SKM-1 treated with dmso at 0.1 percent for 144 hours (cell line): ENCODE results near the gene CDH13.

Experiments used
- DNase-seq: peaks from one replicate; lab custom pipeline; 2025; ENCODE audit not compliant: unreplicated experiment; lab: John Stamatoyannopoulos, UW

The CDH13 gene

DNA sequence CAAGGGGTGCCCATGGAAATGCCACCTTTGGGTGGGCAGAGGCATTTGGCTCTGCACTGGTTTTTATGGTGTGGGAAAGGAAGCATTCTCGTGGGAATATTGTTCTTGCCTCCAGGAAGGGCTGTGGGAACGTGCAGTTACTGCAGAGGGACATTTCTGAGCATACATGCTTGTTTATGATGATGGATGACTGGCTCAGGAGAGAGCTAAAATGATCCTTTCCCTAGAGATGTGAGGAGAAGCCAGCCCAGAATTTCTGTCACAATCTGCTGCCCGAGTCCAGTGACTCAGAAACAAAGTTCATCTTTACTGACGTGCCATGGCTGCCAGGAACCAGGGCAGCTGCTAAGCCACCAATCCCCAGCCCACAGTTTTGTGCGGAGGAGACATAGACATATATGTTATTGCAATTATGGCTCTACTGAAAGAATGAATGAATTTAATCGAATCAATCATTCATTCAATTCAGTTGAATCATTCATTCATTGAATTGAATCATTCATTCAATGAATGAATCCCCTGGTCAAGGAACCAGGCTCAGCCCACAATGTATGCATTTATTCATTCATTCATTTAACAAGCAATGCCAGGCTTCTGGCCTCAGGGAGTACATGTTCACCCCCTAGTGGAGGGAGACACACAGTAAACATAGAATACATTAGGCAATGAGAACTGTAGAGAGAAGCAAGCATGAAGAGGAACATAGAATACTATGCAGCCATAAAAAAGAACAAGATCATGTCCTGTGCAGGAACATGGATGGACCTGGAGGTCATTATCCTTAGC is 766.6 kb downstream of the CDH13 start:
- DNase-seq, result no peak

DNA sequence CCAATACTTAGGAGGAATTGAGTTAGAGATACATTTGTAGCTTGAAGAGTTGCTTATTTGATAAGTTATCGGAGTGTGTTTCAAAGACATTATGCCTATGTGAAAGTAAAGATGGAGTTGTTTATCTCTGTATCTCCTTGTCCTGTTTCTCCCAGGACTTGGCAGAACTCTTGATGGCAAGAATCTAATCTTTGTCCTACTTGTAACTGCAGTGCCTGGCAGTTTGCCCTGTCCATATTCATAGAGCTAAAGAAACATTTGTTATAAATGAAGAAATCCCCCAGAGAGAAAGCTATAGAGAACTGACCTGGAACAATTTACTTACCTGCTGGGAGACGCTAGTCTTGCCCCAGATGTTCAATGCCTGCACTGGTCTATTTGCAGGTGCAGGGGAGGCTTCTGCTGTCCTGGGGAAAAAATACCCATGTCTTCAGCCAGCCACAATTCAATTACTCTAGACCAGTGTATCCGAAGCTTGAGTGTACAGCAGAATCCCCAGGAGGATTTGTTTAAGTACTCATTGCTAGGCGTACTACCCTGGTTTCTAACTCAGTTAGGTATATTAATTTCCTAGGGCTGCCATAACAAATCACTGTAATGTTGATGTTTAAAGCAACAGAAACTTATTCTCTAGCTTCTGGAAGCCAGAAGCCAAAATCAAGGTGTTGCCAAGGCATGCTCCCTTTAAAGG is 771.0 kb downstream of the CDH13 start:
- no peak for DNase-seq

DNA sequence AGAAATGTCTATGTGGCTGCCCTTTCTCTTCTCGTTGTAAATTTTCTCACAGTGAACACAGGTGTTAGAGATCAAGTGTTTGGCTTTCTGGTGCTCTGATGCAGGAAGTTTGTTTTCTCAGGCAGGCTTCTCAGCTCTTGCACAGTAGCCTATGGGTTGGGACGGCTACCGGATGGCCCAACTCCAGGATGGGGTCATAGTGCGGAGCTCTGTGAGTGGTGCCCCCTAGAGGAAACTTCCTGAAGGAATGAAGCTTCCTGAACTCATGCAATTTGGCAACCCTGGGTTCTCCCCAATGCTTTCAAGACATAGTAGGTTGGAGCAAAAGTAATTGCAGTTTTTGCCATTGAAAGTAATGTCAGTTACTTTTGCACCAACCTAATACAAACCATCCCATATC is 773.5 kb downstream of the CDH13 start:
- no peak for DNase-seq

DNA sequence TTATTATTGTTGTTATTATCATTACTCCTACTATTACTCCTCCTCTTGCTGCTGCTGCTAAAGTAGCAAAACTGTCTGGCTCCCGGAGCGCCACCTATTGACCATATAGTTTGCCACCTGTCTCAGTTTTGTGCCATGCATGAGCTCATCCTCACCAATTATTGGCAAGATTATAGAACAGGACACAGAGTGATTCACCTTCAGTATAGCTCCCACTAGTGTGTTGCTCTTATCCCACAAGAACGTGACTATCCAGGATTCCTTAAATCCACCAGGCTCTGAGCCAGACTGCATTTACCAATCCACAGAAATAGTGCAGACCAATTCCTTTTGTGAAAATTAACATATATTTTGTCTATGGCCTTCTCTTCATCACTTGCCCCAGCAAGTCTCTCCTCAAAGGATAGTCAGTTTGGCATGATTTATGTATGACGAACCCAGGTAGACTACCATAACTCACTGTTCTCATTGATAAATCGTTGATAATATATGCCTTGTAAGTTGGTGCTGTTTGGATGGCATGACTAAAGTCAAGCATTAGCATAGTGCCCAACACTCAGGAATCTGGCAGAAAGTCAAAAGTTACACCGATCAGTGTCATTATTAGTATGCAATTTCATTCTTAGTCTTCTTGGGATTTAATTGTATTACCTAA is 775.5 kb downstream of the CDH13 start:
- DNase-seq, result no peak

DNA sequence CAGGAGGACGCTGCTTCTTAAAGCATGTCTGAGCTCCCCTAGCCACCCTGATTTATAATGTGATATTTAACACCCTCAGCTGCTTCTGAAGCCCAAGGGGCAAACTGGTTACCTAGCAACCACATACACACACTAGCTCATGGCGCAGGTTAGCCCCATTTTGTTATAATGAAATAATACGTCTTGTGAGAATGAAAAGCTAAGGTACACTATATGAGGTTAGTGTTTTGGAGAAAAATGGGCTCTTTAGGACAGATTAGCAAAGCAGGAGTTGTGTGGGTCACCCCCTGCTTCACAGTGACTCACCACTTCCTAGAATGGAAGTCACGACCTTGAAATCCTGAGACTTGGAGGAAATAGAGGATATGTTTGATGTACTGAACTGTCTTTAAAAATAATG is 776.2 kb downstream of the CDH13 start:
- no peak for DNase-seq

DNA sequence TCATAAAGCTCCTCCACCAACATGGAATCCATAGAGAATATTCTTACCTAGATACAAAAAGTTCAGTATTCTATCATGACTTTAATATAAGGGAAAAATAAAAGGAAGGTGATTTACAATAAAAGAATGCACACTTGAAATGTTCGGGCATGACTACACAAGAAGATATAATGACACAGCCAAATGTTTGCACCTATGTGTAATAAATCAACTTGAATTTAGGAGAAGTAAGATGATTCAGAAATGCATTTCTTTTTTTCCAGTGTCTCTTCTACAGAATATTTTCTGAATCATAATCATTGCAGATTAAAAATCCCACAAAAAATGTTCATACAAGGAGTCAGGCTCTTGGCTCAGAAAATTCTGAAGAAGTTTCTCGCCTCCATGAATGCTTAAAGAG is 777.0 kb downstream of the CDH13 start:
- DNase-seq, result no peak

DNA sequence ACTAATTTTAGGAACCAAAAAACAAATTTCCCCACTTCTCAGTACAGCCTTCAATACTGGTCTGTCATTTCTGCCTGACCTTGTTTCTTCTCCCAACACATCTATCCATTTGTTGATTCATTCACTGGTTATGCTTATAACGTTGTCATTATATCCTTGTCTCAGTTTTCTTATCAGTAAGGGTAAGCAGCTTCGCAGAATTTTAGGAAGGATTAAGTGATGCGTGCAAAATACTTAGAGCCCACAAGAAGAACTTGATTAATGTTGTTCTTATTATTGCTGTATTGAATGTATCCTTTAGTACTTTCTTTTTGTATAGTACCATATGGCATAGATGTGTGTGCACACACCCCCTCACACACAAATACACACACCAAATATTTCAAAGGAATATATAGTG is 777.5 kb downstream of the CDH13 start:
- no peak for DNase-seq

DNA sequence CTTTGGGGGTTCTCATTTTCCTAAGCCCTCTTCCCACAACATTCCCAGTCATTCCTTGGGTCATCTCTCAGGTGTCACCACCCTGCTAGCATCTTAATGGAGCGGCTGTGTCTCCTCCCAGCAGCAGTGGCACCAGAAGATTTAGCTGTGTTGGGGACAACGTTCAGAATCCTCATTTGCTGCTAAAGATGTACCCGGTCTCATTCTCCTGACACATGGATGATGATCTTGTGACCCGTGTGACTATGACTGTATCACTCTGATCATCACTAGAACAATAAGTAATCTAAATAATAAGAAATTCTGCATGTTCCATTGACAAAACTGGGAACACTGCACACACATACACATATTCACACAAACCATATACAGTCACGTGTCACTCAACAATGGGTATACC is 781.2 kb downstream of the CDH13 start:
- DNase-seq, result no peak

DNA sequence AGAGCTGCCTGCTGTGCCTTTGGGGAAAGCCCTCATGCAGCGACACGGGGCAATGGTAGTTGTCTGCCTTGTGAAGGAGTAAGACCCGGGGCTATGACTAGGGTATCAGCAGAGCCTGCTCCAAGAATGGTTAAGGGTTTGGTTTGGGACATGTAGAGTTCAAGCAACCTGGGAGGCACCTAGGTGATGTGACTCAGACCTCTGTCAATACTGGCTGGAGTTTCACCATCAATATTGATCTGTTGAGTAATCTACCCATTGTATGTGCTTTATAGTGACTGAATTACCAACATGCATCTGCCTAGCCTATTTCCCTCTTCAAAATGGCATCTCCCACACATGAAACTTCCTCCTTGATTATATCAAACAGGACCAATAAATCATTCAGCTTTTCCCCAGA is 782.6 kb downstream of the CDH13 start:
- DNase-seq, result no peak

DNA sequence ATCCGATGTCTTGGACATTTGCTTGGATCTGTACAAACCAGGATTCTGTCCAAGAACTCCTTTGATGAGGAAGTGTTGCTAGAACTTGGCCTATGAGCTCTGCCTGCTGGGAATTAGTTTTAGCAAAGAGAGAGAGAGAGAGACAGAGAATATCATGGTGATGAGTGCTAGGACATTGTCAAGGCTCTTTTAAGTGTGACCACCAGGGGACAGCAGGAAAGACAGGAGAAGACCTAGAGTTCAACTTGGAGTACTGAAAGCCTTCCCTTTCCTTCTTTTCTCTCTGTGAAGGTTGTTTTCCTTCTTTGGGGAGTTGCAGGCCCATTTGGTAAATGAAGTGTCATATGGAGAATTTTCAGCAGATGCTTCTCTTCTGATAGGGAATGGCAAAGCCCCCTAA is 791.8 kb downstream of the CDH13 start:
- DNase-seq, result no peak

DNA sequence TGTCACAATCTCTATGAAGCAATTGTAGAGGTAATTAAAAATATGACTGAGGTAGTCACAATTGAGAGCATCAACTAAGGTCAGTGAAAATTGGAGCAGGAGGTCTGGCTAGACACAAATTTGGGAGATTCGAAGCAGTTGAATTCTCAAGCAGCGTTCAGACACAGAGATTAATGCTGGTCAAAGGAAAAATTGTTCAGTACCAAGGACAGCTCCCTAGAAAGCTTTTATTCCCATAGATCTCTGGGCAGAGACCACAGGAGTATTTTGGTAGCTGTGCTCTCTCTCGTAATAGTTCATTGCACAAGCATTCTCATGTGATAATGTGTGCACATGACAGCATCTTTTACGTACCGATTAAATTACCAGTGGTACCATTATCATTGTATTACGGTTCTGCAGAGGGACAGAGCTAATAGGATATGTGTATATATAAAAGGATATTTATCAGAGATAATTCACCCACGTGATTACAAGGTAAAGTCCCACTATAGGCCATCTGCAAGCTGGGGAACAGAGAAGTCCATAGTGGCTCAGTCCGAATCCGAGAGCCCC is 793.5 kb downstream of the CDH13 start:
- no peak for DNase-seq

DNA sequence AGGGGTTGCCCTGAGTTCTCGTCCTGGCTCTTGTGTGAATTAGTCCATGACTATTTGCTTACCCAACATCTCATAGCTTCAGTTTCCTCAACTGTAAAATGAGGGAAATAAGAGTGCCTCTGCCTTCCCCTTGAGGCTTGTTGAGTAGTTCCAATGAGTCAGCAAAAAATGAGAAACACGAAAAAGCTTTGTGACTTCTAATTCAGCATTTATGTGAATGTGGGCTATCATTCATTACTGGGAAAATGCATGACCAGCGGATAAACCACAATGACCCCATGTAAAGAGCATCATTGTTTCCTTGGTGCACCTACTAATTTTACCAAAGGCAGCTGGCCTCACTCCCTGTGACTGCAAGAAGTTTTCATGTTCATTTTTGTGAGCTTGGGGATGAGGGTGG is 806.4 kb downstream of the CDH13 start:
- DNase-seq, result no peak

DNA sequence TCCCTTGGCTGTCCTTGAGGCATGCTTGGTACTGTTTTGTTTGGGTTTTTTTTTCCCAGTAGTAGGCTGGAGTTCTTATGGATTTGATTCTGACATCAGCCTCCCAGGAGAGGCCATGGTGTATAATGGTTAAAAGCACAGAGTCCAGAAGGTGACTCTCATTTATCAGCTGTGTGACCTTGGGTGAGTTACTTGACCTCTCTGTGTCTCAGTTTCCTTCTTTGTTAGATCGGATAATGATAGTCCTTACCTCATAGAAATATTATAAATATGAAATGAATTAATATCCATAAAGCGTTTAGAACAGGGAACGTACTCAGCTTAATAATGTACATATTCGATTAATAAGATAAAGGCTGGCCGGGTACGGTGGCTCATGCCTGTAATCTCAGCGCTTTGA is 810.3 kb downstream of the CDH13 start:
- DNase-seq, result no peak

DNA sequence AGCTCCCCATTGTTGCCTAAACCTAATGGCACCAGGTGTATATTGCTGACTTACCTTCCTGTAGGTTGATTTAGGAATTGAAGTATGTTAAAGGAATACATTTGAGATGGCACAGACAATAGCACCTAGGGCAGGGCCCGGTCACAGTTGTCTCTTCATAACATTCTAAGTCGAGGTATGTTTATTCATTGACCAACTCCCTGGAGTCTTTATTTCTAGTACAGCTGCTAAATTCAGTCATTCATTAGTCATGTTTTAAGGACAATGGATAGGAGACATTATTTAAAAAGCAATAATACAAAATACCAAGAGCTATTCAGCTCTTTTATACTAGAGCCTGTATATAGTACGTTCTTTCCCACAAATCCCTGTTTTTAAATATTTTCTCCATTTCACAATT is 811.6 kb downstream of the CDH13 start:
- DNase-seq, result no peak

DNA sequence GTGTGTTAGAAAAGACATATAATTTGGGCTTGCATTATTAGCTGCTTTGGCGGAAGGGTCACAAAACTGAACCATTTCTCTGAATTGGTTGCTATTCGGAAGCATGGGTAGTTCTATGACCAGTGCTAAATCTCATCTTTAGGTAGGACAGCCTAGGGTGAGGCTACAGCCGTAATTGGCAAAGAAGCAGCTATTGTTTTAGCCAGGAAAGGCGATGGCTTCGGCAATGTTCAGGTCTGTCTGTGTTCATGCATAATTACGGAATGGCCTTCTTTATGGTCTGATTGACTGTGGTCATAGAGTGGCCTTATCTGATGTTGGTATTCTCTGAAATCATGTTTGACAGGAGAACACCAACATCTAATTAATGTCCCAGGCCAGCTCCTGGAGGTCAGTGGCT is 812.6 kb downstream of the CDH13 start:
- no peak for DNase-seq

DNA sequence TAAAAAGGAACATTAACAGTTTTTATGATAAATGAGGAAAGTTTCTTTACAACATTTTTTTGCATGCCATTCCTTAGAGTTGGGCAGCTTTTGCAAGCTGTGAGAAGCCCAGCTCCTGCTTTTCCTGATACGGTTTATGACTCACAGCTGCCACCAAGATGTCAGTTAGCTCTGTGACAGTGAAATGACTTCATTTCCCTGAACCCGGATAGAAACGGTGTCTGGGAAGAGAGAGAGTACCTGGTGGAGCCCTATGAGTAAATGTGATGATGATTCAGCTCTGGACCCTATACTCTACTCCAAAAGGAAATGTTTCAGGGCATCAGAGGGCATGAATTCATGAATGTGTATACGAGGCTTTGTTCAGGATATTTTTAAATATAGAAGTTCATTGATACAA is 814.7 kb downstream of the CDH13 start:
- DNase-seq, result no peak

DNA sequence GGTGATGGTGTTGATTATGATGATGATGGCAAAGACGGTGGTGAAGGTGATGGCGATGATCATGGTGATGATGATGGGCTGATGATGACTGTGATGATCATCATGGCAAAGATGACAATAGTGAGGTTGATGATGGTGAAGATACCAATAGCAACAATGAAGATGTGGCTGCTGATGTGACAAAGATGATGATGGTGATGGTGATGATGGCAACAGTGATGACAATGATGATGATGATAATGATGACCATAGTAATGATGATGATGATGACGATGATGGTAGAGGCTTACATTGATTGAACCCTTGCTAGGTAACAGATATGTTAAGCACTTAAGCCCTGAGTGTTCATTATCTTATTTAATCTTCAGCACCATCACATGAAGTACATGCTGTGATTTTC is 817.2 kb downstream of the CDH13 start:
- DNase-seq, result no peak

DNA sequence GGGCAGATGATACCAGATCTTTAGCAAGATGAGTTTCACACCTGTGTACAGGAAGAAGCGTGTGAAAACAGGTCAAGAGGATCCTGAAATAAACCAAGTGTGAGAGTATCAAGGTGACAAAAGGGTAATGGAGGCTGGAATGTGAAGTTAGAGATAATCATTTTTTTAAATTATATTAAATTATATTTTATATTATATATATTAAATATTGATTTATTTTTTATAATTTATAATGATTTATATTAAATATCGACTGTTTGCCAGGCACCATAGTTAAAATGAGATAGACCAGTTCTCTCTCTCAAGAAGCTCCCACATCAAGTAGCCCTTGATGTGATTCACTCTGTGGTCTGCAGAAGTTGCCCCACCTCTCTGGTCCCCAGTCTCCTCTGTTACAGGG is 820.8 kb downstream of the CDH13 start:
- no peak for DNase-seq

DNA sequence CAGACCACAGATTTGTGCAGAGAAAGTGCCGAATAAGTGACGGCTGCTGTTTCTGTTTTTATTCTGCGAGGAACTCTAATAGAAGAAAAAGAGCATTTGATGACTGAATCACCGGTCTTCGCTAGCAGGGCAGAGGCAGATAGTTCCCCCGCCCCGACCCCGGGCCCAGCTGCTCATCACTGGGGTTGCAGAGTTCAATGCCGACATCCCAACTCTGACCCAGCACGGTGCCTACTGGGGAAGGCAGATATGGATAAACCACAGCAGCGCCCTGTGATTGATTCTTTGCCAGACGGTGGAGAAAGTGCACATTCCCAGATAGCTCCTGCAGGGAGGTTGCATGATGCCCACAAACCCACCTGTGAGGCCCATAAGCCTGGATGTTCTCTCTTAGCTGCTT is 823.1 kb downstream of the CDH13 start:
- no peak for DNase-seq

DNA sequence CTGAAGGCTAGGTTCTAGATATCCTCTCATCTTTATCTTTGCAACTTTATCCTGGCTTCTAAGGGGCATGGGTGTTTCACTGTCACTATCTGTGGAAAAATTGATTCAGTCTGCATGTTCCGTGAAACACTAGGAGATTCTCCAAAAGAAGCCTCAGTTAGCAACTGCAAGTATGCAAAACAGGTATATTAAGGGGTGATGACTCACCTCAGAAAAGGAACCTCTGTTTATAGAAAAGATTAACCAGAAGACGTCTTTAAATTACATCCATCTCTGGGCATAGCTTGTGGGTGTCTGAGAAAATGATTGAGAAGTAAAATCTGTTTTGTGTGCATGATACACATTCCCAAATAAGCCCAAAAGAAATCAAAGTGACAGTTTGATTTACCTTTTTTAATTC is 827.2 kb downstream of the CDH13 start:
- DNase-seq, result no peak

DNA sequence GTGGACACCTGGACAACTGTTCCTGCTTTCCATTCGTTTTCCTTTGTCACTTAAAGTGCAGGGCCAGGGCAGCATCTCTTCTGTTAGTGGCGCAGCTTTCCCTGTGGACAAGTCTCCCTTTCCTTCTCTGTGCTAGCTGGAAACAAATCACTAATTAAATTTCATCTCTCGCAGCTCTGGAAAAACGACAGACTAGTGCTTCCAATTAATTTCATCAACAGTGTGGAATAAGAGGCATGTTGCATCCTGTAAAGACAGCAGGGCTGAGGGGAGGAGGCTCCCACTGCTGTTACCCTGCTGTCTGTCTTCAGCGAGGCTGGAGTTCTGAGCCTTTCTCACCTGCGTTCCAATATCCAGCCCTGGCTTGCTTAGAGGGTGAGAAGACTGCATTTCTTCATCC is 828.9 kb downstream of the CDH13 start:
- no peak for DNase-seq

DNA sequence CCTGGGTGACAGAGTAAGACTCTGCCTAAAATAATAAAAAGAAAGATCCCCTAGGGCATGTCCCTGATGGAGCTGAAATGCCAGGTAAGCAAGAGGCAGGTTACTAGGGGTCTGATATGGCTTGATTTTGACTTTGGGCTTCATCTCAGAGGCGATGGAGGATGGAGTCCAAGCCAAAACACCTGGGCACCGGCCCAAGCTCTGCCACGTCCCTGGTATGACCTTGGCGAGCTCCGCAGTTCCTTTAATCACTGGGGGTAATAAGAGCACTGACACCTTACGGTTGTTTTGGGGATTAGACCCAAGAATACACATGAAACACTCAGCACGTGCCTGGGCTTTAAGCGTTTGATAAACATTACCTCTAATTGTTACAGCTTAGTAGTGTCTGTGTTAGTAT is 830.2 kb downstream of the CDH13 start:
- no peak for DNase-seq
